RKO (cell line): ENCODE results near the gene BTBD16.

Source experiments
- DNase-seq: peaks from one replicate; pipeline ENCODE4 v3.0.0-alpha.2; 2016; ENCODE audit warnings: low spot score

The BTBD16 gene

GRCh38 chr10:122271076-122271475, at the start of gene BTBD16:
Gene BTBD16, plus strand, starts transcription at chr10:122271296. Its CDS starts 3,786 bp downstream, at chr10:122275082.
- no peak for DNase-seq

- no peak for DNase-seq
Observed at GRCh38 chr10:122221958-122222357, 49.1 kb upstream of the BTBD16 start.

- no peak for DNase-seq
Observed at GRCh38 chr10:122222638-122223037, 48.5 kb upstream of the BTBD16 start.

GRCh38 chr10:122224159-122224558, 46.9 kb upstream of the BTBD16 start:
- no peak for DNase-seq

GRCh38 chr10:122225330-122225729, 45.8 kb upstream of the BTBD16 start:
- DNase-seq: no peak

GRCh38 chr10:122227754-122228153, 43.3 kb upstream of the BTBD16 start:
- no peak for DNase-seq

- DNase-seq: no peak
Observed at GRCh38 chr10:122229666-122230065, 41.4 kb upstream of the BTBD16 start.

- DNase-seq: no peak
Observed at GRCh38 chr10:122230222-122230621, 40.9 kb upstream of the BTBD16 start.

- no peak for DNase-seq
Observed at GRCh38 chr10:122232769-122233168, 38.3 kb upstream of the BTBD16 start.

- DNase-seq: no peak
Observed at GRCh38 chr10:122233857-122234348, 37.2 kb upstream of the BTBD16 start.

- no peak for DNase-seq
Observed at GRCh38 chr10:122234416-122234815, 36.7 kb upstream of the BTBD16 start.

GRCh38 chr10:122236690-122237306, 34.3 kb upstream of the BTBD16 start:
- DNase-seq: no peak

- DNase-seq: no peak
Observed at GRCh38 chr10:122237331-122237990, 33.6 kb upstream of the BTBD16 start.

- DNase-seq: no peak
Observed at GRCh38 chr10:122239578-122240257, 31.4 kb upstream of the BTBD16 start.

- DNase-seq: no peak
Observed at GRCh38 chr10:122240401-122240800, 30.7 kb upstream of the BTBD16 start.

- DNase-seq: no peak
Observed at GRCh38 chr10:122241836-122242235, 29.3 kb upstream of the BTBD16 start.

- no peak for DNase-seq
Observed at GRCh38 chr10:122243550-122243949, 27.5 kb upstream of the BTBD16 start.

GRCh38 chr10:122244001-122244975, 26.8 kb upstream of the BTBD16 start:
- no peak for DNase-seq

GRCh38 chr10:122245136-122245535, 26.0 kb upstream of the BTBD16 start:
- no peak for DNase-seq

- DNase-seq: no peak
Observed at GRCh38 chr10:122245897-122246296, 25.2 kb upstream of the BTBD16 start.

- no peak for DNase-seq
Observed at GRCh38 chr10:122246830-122247520, 24.1 kb upstream of the BTBD16 start.
